GM12801 (cell line): ENCODE data around the gene PLEKHM2.

ENCODE experiments used
- CTCF ChIP-seq: IDR thresholded peaks from one replicate; pipeline ENCODE4 v1.5.1; 2011; ENCODE audit warnings: control low read depth; ENCODE audit not compliant: insufficient read length; ENCODE audit errors: extremely low read depth

Gene PLEKHM2

GRCh38 chr1:15684042-15684461 lies at the start of gene PLEKHM2:
Gene PLEKHM2 (plus strand): TSS chr1:15684320. CDS start chr1:15684559, 239 bp downstream.
- TF ChIP-seq CTCF = no peak

GRCh38 chr1:15636436-15636835 lies 47.7 kb upstream of the PLEKHM2 start:
- TF ChIP-seq CTCF = no peak

- no peak for TF ChIP-seq CTCF
These were observed 46.3 kb upstream of the PLEKHM2 start for GRCh38 chr1:15637826-15638225.

- TF ChIP-seq CTCF = no peak
These were observed 44.9 kb upstream of the PLEKHM2 start for GRCh38 chr1:15639262-15639661.

- no peak for TF ChIP-seq CTCF
These were observed 44.2 kb upstream of the PLEKHM2 start for GRCh38 chr1:15639931-15640330.

GRCh38 chr1:15640667-15641066 lies 43.5 kb upstream of the PLEKHM2 start:
- no peak for TF ChIP-seq CTCF

GRCh38 chr1:15649937-15650336 lies 34.2 kb upstream of the PLEKHM2 start:
- no peak for TF ChIP-seq CTCF

- TF ChIP-seq CTCF = no peak
These were observed 33.7 kb upstream of the PLEKHM2 start for GRCh38 chr1:15650433-15650832.
